ENCODE measurements around the gene CNPY3. TPM values are rescaled to one million over a fixed set of nuclear protein-coding genes. Genes with fewer than 3 reads are reported as not detected.
A peak's percentile ranks its signal among the peaks of the same experiment; 100 is the strongest.
"Not testable (repeated sequence)": the region's sequence is repeated elsewhere in the genome, so short reads cannot be mapped to it uniquely, and the experiment has no call there.

Gene CNPY3
- total RNA-seq, 4 donors from 2014 or later: 28.4 to 43.7 (median 32.6) TPM

GRCh38 chr6:42947950-42948349 lies 18.7 kb downstream of the CNPY3 start:
- no peak for DNase-seq (ENCODE audit: low spot score)
- no peak for ATAC-seq (ENCODE audit: low FRiP score)
- no peak for TF ChIP-seq CTCF (IDR thresholded peaks at IDR 0.05)

- DNase-seq (ENCODE audit: low spot score) (no peak), ATAC-seq (ENCODE audit: low FRiP score) (no peak)
- TF ChIP-seq CTCF (IDR thresholded peaks at IDR 0.05): no peak
Observed at GRCh38 chr6:42952389-42952788, 23.1 kb downstream of the CNPY3 start.

GRCh38 chr6:42954405-42954804 lies 25.1 kb downstream of the CNPY3 start:
- not testable (repeated sequence) for DNase-seq (ENCODE audit: low spot score); ATAC-seq (ENCODE audit: low FRiP score)

GRCh38 chr6:42958125-42958524 lies 28.8 kb downstream of the CNPY3 start:
- DNase-seq (ENCODE audit: low spot score) (no peak), ATAC-seq (ENCODE audit: low FRiP score) (no peak)
- TF ChIP-seq CTCF (IDR thresholded peaks at IDR 0.05): no peak

- ATAC-seq (ENCODE audit: low FRiP score): no peak
- no peak for DNase-seq (ENCODE audit: low spot score)
- TF ChIP-seq CTCF (IDR thresholded peaks at IDR 0.05): no peak
Observed at GRCh38 chr6:42959917-42960242, 30.6 kb downstream of the CNPY3 start.

- no peak for TF ChIP-seq CTCF (IDR thresholded peaks at IDR 0.05)
- ATAC-seq (ENCODE audit: low FRiP score) (peak; percentile 89), DNase-seq (ENCODE audit: low spot score) (no peak)
Observed at GRCh38 chr6:42960243-42961019, 31.2 kb downstream of the CNPY3 start, which contains the start of gene GNMT. Gene GNMT (plus strand): TSS chr6:42960754. CDS start chr6:42960768, 14 bp downstream.

GRCh38 chr6:42961020-42961470 lies 31.8 kb downstream of the CNPY3 start:
- peak; percentile 6 for ATAC-seq (ENCODE audit: low FRiP score)
- TF ChIP-seq CTCF (IDR thresholded peaks at IDR 0.05): no peak

More at GRCh38 chr6:42961020-42961470, 31.8 kb downstream of the CNPY3 start:
- DNase-seq (ENCODE audit: low spot score): no peak

All from omental fat pad (tissue), 4 donors.